K562 (cell line): ENCODE results near the gene CCDC127. TPM values are rescaled to one million over a fixed set of nuclear protein-coding genes. Genes with fewer than 3 reads are reported as not detected.
A peak's percentile ranks its signal among the peaks of the same experiment; 100 is the strongest.

Experiments used
- ATAC-seq: fragments of 200-7000 bp; cut with Tn5 transposase; 3 replicates; pipeline ENCODE4 v1.9.1; 2020; ENCODE audit warnings: moderate library complexity
- BruUV-seq: library from RNA; stranded (reverse); fragments of 400-500 nt; replicated peaks from 2 replicates; lab custom pipeline; 2021; lab: Mats Ljungman, UMichigan
- CTCF ChIA-PET: fragments of 300-600 bp; formaldehyde crosslinking; extraction: SDS; loops from one replicate; lab custom pipeline; 2021; ENCODE audit warnings: low intra/inter-chr PET ratio; lab: Yijun Ruan, JAX
- POLR2A ChIA-PET: fragments of 300-600, 350-650 bp; sonication (Branson Sonifier 250); formaldehyde crosslinking; extraction: SDS; loops from one replicate; lab custom pipeline; 2021; ENCODE audit warnings: antibody characterized with exemption, inconsistent platforms; lab: Yijun Ruan, JAX
- DNase-seq, 4 experiments: peaks; one replicate each; pipeline versions ENCODE4 v3.0.0 to v3.0.0-alpha.2; 2011 to 2018; ENCODE audit warnings: low spot score in 3 of 4, mixed read lengths in 3 of 4; ENCODE audit errors: extremely low read depth in 1 of 4
- FAIRE-seq: peaks from 2 replicates; lab custom pipeline; 2011; peaks lifted over from hg19 to GRCh38; lab: Jason Lieb, UNC
- H2AFZ ChIP-seq: 2 replicates; pipeline ENCODE4 v1.6.0; 2011; ENCODE audit warnings: low read depth, low read length, control low read depth, inconsistent platforms
- H3K27ac ChIP-seq: fragments of 200-600 bp; 3 replicates; pipeline ENCODE4 v1.8.0; 2011; ENCODE audit warnings: low read depth, mild to moderate bottlenecking, control low read depth, inconsistent platforms, low read length, moderate library complexity, mixed read lengths; ENCODE audit errors: extremely low read depth
- H3K27me3 ChIP-seq, 2 experiments: fragments of 300-600 bp in 1 of 2; 2 replicates in 1 of 2; 3 replicates in 1 of 2; pipeline versions ENCODE4 v1.6.0 to v1.8.0; 2011; ENCODE audit warnings: inconsistent platforms in 2 of 2, low read length in 2 of 2, mild to moderate bottlenecking in 1 of 2, mixed read lengths in 1 of 2, moderate library complexity in 1 of 2; ENCODE audit not compliant: control insufficient read depth in 2 of 2, insufficient read depth in 2 of 2
- H3K36me3 ChIP-seq: fragments of 300-600 bp; 3 replicates; pipeline ENCODE4 v1.8.0; 2011; ENCODE audit warnings: mild to moderate bottlenecking, low read length, inconsistent platforms; ENCODE audit not compliant: control insufficient read depth, insufficient read depth
- H3K4me1 ChIP-seq, 2 experiments: fragments of 200-600 bp in 1 of 2; replicated peaks in 1 of 2; 2 replicates in 1 of 2; 3 replicates in 1 of 2; pipeline versions ENCODE4 v1.5.1 to v1.8.0; 2011; ENCODE audit warnings: inconsistent platforms in 2 of 2, low read length in 2 of 2, mild to moderate bottlenecking in 1 of 2, mixed read lengths in 1 of 2, moderate library complexity in 1 of 2; ENCODE audit not compliant: control insufficient read depth in 2 of 2, insufficient read depth in 2 of 2
- H3K4me2 ChIP-seq: 2 replicates; pipeline ENCODE4 v1.6.1; 2011; ENCODE audit warnings: low read length, control low read depth, inconsistent platforms, mixed read lengths; ENCODE audit not compliant: insufficient read depth
- H3K4me3 ChIP-seq: fragments of 200-600 bp; sonication (generic), shearing (Covaris generic); 2 replicates; pipeline ENCODE4 v1.5.1; 2016; ENCODE audit warnings: control low read depth, inconsistent platforms
- H3K79me2 ChIP-seq: fragments of 200-600 bp; 3 replicates; pipeline ENCODE4 v1.8.0; 2011; ENCODE audit warnings: low read length, inconsistent platforms; ENCODE audit not compliant: control insufficient read depth, insufficient read depth
- H3K9ac ChIP-seq, 2 experiments: 2 replicates each; pipeline versions ENCODE4 v1.6.0 to v1.6.1; 2011; ENCODE audit warnings: low read depth in 2 of 2, low read length in 2 of 2, control low read depth in 1 of 2, inconsistent platforms in 1 of 2, mild to moderate bottlenecking in 1 of 2, mixed read lengths in 1 of 2; ENCODE audit not compliant: insufficient read depth in 1 of 2
- H3K9me1 ChIP-seq: one replicate; pipeline ENCODE4 v1.6.0; 2011; ENCODE audit warnings: inconsistent platforms, mild to moderate bottlenecking, low read length, moderate library complexity; ENCODE audit not compliant: control insufficient read depth, insufficient read depth
- H3K9me3 ChIP-seq: replicated peaks from 2 replicates; pipeline ENCODE4 v1.5.1; 2011; ENCODE audit warnings: low read depth, low read length, inconsistent platforms; ENCODE audit not compliant: control insufficient read depth, insufficient read depth
- H4K20me1 ChIP-seq: replicated peaks from 2 replicates; pipeline ENCODE4 v1.6.1; 2011; ENCODE audit warnings: low read length, inconsistent platforms, mixed read lengths; ENCODE audit not compliant: control insufficient read depth, insufficient read depth
- ARID2 ChIP-seq: fragments of 450-650 bp; IDR thresholded peaks from 2 replicates; pipeline ENCODE4 v1.6.1; 2017; ENCODE audit warnings: antibody characterized with exemption, mild to moderate bottlenecking
- CBX2 ChIP-seq: fragments of 200-600 bp; sonication (generic); IDR thresholded peaks from one replicate; pipeline ENCODE4 v1.6.1; 2012; ENCODE audit warnings: mild to moderate bottlenecking, low read length, inconsistent platforms; ENCODE audit not compliant: insufficient read depth, poor library complexity, severe bottlenecking
- CBX8 ChIP-seq: fragments of 200-600 bp; sonication (generic); IDR thresholded peaks from 2 replicates; pipeline ENCODE4 v1.6.1; 2012; ENCODE audit warnings: borderline replicate concordance, mixed run types, low read depth, mild to moderate bottlenecking, moderate library complexity, mixed read lengths, low read length, control low read depth, inconsistent platforms; ENCODE audit not compliant: poor library complexity, severe bottlenecking; ENCODE audit errors: extremely low read depth
- CSDE1 ChIP-seq, 2 experiments: fragments of 450-650 bp; IDR thresholded peaks; 2 replicates each; pipeline ENCODE4 v1.6.1; 2016; ENCODE audit warnings: mild to moderate bottlenecking in 1 of 2
- CTCF ChIP-seq, 3 experiments: IDR thresholded peaks in 2 of 3; conservative IDR thresholded peaks in 1 of 3; 2 replicates each; pipeline ENCODE4 v1.5.1; 2011 to 2012; ENCODE audit warnings: low read length in 3 of 3, mild to moderate bottlenecking in 3 of 3, control low read depth in 2 of 3, improper control_type of control experiment in 1 of 3, inconsistent platforms in 1 of 3, low read depth in 1 of 3, mixed read lengths in 1 of 3, moderate library complexity in 1 of 3; ENCODE audit not compliant: insufficient read depth in 2 of 3
- ELF1 ChIP-seq: fragments of 200-800 bp; sonication (Bioruptor generic); IDR thresholded peaks from 2 replicates; pipeline ENCODE4 v1.6.1; 2016; ENCODE audit warnings: missing genetic modification characterization, missing compliant biosample characterization
- RB1 ChIP-seq: fragments of 450-650 bp; IDR thresholded peaks from 2 replicates; pipeline ENCODE4 v1.6.1; 2017; ENCODE audit warnings: low read depth, mild to moderate bottlenecking
- SFPQ ChIP-seq: fragments of 200-400 bp; formaldehyde crosslinking; IDR thresholded peaks from 2 replicates; pipeline ENCODE4 v1.6.1; 2017; ENCODE audit warnings: mild to moderate bottlenecking, low read depth, low read length, moderate library complexity
- WGBS: fragments of 100-300 bp; shearing (Covaris generic); methylation state at CpG from one replicate; pipeline ENCODE4 v1.1.6; 2016; ENCODE audit warnings: low coverage, mixed read lengths; ENCODE audit not compliant: insufficient coverage; ENCODE audit errors: missing lambda C conversion rate; 5-methylcytosine and 5-hydroxymethylcytosine counted together
- in situ Hi-C: fragments of 300-500 bp; cut with MboI; formaldehyde crosslinking; loops from 4 replicates; pipeline ENCODE4 v1.15.0; 2018; ENCODE audit warnings: inconsistent platforms, mixed read lengths
- intact Hi-C: fragments of 100-400 bp; cut with micrococcal nuclease; formaldehyde crosslinking; loops from 2 replicates; pipeline ENCODE4 v1.14.2; 2022
- polyA plus RNA-seq, 8 experiments: library from polyadenylated mRNA; depleted of rRNA in 4 of 8; stranded (reverse) in 5 of 8; unstranded in 3 of 8; fragments of >200 nt; fragmentation: Nextera tagmentation in 2 of 8; fragmentation: Illumina TruSeq in 1 of 8; extraction: Ambion mirVana in 2 of 8; extraction: Trizol in 1 of 8; gene quantifications; 2 replicates each; pipeline versions ENCODE4 v1.2.1 to v1.2.3, GENCODE V29; 2011 to 2014; ENCODE audit warnings: inconsistent platforms in 1 of 8, missing spikeins in 1 of 8
- total RNA-seq, 7 experiments: library from RNA; depleted of rRNA in 6 of 7; stranded (reverse); fragments of >200 nt in 6 of 7; fragmentation: Illumina TruSeq in 2 of 7; extraction: Trizol in 2 of 7; gene quantifications; 2 replicates each; pipeline versions ENCODE4 v1.2.1 to v1.2.3, GENCODE V29; 2011 to 2021; ENCODE audit warnings: low replicate concordance in 1 of 7
- TF ChIP-seq, protein P1 (sequence below): sonication (generic); formaldehyde crosslinking; IDR thresholded peaks from 2 replicates; pipeline ENCODE4 v1.8.1; 2023; ENCODE audit warnings: mild to moderate bottlenecking, missing genetic modification reagents

CCDC127 gene
- total and polyA plus RNA-seq, 9 of the 15 experiments (the other 6 are each of a cell fraction or from before 2014, with no cell fraction given), result 2.7 to 4.5 (median 4.1) TPM

GRCh38 chr5:195401-196160 is 22.4 kb downstream of the CCDC127 start:
- Histone ChIP-seq H2AFZ (no peak overlapping the region), H3K27me3 (peaks cover 25 to 42% of the 10 kb centered on the region in 2 experiments; a peak in 4 of 5 replicates), H3K4me1 (peaks cover 2 to 52% of the 10 kb centered on the region in 2 experiments; a peak in 3 of 5 replicates), H3K79me2 (no peaks in the 10 kb centered on the region), H3K9ac (peak overlapping the region in 1 of 2 experiments; percentile 75; a peak in 1 of 4 replicates), H3K27ac (no peak overlapping the region), H3K4me3 (no peak overlapping the region), H3K9me1 (no peaks in the 10 kb centered on the region), H4K20me1 (peaks cover 7% of the 10 kb centered on the region), H3K4me2 (no peak overlapping the region), H3K9me3 (no peaks in the 10 kb centered on the region), H3K36me3 (no peaks in the 10 kb centered on the region)
- BruUV-seq, result no TSS peak
- WGBS, result 39% methylated on average over 32 of the region's 33 CpGs
- FAIRE-seq (peak; percentile 78), ATAC-seq (peak; percentile 75), DNase-seq (peak; percentile 52 to 72 (median 56))
- in situ Hi-C loops (no loop called here), intact Hi-C loops (no loop called here)
- ChIA-PET CTCF (interaction anchor here (0.6 kb wide), 2 partner anchors 162 to 235 kb away, joined by 4 to 5 read pairs; no protein-coding TSS in a partner anchor), POLR2A (interaction anchor here (1.5 kb wide), 1 partner anchor 8 kb away, joined by 7 read pairs; no protein-coding TSS in a partner anchor)
- no peak for TF ChIP-seq CBX8
- TF ChIP-seq ELF1, result no peak
- 0 out of 2 replicates have a peak, but pooled peaks have one; percentile 18 for TF ChIP-seq RB1
- TF ChIP-seq, protein P1, sequence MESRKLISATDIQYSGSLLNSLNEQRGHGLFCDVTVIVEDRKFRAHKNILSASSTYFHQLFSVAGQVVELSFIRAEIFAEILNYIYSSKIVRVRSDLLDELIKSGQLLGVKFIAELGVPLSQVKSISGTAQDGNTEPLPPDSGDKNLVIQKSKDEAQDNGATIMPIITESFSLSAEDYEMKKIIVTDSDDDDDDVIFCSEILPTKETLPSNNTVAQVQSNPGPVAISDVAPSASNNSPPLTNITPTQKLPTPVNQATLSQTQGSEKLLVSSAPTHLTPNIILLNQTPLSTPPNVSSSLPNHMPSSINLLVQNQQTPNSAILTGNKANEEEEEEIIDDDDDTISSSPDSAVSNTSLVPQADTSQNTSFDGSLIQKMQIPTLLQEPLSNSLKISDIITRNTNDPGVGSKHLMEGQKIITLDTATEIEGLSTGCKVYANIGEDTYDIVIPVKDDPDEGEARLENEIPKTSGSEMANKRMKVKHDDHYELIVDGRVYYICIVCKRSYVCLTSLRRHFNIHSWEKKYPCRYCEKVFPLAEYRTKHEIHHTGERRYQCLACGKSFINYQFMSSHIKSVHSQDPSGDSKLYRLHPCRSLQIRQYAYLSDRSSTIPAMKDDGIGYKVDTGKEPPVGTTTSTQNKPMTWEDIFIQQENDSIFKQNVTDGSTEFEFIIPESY (CRISPR knock-in tag), result peak; percentile 77
- peak; percentile 29; the same call in 1 of the 2 replicates for TF ChIP-seq ARID2
- no peak for TF ChIP-seq CBX2
- no peak for TF ChIP-seq SFPQ
- peak; percentile 69 to 74 (median 72) for TF ChIP-seq CTCF (IDR thresholded peaks at IDR 0.05 in 2 of 3, conservative IDR thresholded peaks at IDR 0.05 in 1 of 3; ENCODE audit: insufficient read depth in 2 of 3, low read depth in 1 of 3, low read length in 3 of 3)
- TF ChIP-seq CSDE1 (IDR thresholded peaks at IDR 0.05), result no peak
